ENCODE measurements around the gene FAM170B. TPM values are rescaled to one million over a fixed set of nuclear protein-coding genes. Genes with fewer than 3 reads are reported as not detected.

FAM170B gene
- total RNA-seq, 1 donor from 2014 or later, result not detected

DNA sequence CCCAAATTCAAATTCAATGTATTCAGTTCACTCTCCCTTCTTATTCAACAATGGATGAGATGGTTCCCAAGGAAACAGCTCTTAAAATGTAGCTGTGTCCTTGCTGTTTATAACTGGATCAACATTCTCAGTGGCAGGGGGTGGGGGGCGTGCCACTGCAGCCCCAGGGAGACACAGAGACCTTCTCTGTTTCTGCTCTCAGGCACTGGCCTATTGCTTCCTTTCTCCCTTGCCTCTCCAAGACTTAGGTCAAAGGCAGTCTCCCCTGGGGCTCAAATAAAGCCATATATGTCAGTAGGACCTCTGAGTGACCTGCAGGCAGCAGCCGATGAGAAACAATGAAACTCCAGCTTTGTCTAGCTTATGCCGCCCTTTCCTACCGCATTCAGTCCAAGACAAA lies 39.2 kb downstream of the FAM170B start:
- H3K36me3 ChIP-seq (ENCODE audit: control insufficient read depth, insufficient read depth, low read length), result no peaks in the 10 kb centered on the region
- no peak overlapping the region for H3K4me3 ChIP-seq (ENCODE audit: low read depth, low read length)
- no peaks in the 10 kb centered on the region for H3K27me3 ChIP-seq (ENCODE audit: control insufficient read depth, insufficient read depth, low read length)
- TF ChIP-seq, protein P1, sequence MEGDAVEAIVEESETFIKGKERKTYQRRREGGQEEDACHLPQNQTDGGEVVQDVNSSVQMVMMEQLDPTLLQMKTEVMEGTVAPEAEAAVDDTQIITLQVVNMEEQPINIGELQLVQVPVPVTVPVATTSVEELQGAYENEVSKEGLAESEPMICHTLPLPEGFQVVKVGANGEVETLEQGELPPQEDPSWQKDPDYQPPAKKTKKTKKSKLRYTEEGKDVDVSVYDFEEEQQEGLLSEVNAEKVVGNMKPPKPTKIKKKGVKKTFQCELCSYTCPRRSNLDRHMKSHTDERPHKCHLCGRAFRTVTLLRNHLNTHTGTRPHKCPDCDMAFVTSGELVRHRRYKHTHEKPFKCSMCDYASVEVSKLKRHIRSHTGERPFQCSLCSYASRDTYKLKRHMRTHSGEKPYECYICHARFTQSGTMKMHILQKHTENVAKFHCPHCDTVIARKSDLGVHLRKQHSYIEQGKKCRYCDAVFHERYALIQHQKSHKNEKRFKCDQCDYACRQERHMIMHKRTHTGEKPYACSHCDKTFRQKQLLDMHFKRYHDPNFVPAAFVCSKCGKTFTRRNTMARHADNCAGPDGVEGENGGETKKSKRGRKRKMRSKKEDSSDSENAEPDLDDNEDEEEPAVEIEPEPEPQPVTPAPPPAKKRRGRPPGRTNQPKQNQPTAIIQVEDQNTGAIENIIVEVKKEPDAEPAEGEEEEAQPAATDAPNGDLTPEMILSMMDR (IDR thresholded peaks at IDR 0.05; ENCODE audit: insufficient read depth, low read length, poor library complexity, severe bottlenecking), result no peak
- DNase-seq (ENCODE audit: low read depth), result no peak

DNA sequence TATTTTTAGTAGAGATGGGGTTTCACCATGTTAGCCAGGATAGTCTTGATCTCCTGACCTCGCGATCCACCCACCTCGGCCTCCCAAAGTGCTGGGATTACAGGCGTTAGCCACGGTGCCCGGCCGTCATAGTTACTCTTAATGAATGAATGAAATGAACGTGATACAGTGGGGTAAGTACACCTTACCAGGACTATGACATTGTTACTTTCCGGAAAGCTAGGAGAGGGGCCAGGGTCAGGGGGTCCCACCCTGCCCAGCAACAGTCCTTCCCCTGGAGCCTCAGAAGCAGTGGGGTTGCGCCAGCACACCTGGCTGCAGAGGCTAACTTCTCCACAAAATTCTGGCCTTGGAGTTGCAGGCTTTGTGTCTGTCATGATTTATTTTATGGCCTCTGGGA lies 39.9 kb downstream of the FAM170B start:
- TF ChIP-seq, protein P1 (IDR thresholded peaks at IDR 0.05; ENCODE audit: insufficient read depth, low read length, poor library complexity, severe bottlenecking), result no peak
- DNase-seq (ENCODE audit: low read depth), result no peak
- Histone ChIP-seq H3K36me3 (ENCODE audit: control insufficient read depth, insufficient read depth, low read length) (no peaks in the 10 kb centered on the region), H3K4me3 (ENCODE audit: low read depth, low read length) (no peak overlapping the region), H3K27me3 (ENCODE audit: control insufficient read depth, insufficient read depth, low read length) (no peaks in the 10 kb centered on the region)

GRCh38 chr10:49092477-49092876 lies 41.3 kb downstream of the FAM170B start:
- Histone ChIP-seq H3K27me3 (ENCODE audit: control insufficient read depth, insufficient read depth, low read length) (no peaks in the 10 kb centered on the region), H3K36me3 (ENCODE audit: control insufficient read depth, insufficient read depth, low read length) (no peaks in the 10 kb centered on the region), H3K4me3 (ENCODE audit: low read depth, low read length) (no peak overlapping the region)
- TF ChIP-seq, protein P1 (IDR thresholded peaks at IDR 0.05; ENCODE audit: insufficient read depth, low read length, poor library complexity, severe bottlenecking), result no peak
- DNase-seq (ENCODE audit: low read depth), result no peak

GRCh38 chr10:49091450-49092210 lies 42.2 kb downstream of the FAM170B start:
- H3K36me3 ChIP-seq (ENCODE audit: control insufficient read depth, insufficient read depth, low read length), result no peaks in the 10 kb centered on the region
- TF ChIP-seq, protein P1 (IDR thresholded peaks at IDR 0.05; ENCODE audit: insufficient read depth, low read length, poor library complexity, severe bottlenecking), result no peak
- no peak for DNase-seq (ENCODE audit: low read depth)
- no peak overlapping the region for H3K4me3 ChIP-seq (ENCODE audit: low read depth, low read length)
- H3K27me3 ChIP-seq (ENCODE audit: control insufficient read depth, insufficient read depth, low read length), result no peaks in the 10 kb centered on the region

GRCh38 chr10:49090696-49091380 lies 43.0 kb downstream of the FAM170B start:
- Histone ChIP-seq H3K4me3 (ENCODE audit: low read depth, low read length) (no peak overlapping the region), H3K36me3 (ENCODE audit: control insufficient read depth, insufficient read depth, low read length) (no peaks in the 10 kb centered on the region), H3K27me3 (ENCODE audit: control insufficient read depth, insufficient read depth, low read length) (no peaks in the 10 kb centered on the region)
- DNase-seq (ENCODE audit: low read depth), result no peak
- TF ChIP-seq, protein P1 (IDR thresholded peaks at IDR 0.05; ENCODE audit: insufficient read depth, low read length, poor library complexity, severe bottlenecking), result no peak
